CD4-positive, alpha-beta T cell treated with Interleukin-1 beta for 1 hour (primary cell): ENCODE data around the gene DEFB114.
"Not testable (repeated sequence)": the region's sequence is repeated elsewhere in the genome, so short reads cannot be mapped to it uniquely, and the experiment has no call there.

Source experiments
- DNase-seq, 2 donors: peaks; one replicate each; pipeline ENCODE4 v3.0.0-alpha.2; 2020 to 2022

The DEFB114 gene, protein sequence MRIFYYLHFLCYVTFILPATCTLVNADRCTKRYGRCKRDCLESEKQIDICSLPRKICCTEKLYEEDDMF

DNA sequence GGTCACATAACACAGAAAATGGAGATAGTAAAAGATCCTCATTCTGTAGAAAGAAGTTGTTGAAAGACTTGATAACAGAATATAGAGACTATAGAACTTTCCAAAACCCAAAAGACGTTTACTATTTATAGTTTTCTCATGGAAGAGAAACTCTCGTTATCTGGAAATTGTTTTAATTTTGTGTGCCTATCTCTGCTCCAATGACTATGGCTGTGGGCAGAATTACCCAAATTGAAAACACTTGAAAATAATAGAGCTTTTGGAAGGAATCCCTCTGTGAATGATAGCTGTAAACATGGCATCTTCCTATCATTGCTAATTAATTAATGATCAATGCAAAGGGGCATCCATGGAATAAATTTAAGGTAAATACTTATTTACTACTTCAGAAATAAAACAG is at the start of gene DEFB114:
DEFB114 (minus strand) TSS at position 101 of the 400 bp plus-strand sequence; CDS start at position 42, 59 bp downstream.
- DNase-seq: no peak

DNA sequence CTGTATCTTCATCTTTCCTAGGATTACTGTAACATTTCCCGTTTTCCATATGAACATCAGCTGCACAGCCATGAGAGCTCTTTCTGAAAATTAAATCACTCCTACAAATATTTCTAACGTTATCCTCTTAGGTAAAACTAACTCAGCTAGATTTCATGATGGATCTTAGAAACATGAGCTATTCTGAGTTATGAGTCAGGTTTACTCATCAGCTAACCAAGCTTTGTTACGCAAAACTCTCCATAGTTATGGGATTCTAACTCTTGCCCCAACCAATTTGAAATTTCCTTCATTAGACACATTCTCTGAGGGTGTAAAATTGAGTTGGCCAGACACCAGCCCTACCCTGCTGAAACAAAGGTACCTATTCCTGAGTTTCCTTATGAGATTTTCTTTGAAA is 43.9 kb upstream of the DEFB114 start:
- DNase-seq: no peak

GRCh38 chr6:50003139-50003538 is 39.2 kb upstream of the DEFB114 start:
- no peak for DNase-seq

DNA sequence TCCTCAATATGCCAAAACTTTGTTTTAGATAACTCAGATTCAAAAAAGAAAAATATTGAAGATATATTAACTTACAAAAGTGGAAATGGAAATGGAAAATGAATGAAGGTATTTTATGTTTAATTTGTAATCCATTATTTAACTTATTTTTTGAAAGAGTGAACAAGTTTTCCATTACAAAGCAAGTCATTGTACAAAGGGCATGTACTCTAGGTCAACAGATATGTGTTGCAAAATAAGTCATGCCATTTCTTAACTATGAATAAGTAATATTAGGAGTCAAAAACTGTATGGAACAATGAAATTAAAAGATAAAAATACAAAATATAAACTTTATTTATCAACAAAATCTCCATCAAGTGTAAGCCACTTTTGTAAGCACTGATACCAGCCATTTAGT is 31.3 kb upstream of the DEFB114 start:
- no peak for DNase-seq

- no peak for DNase-seq
These were observed 24.9 kb upstream of the DEFB114 start for GRCh38 chr6:49988900-49989299.

DNA sequence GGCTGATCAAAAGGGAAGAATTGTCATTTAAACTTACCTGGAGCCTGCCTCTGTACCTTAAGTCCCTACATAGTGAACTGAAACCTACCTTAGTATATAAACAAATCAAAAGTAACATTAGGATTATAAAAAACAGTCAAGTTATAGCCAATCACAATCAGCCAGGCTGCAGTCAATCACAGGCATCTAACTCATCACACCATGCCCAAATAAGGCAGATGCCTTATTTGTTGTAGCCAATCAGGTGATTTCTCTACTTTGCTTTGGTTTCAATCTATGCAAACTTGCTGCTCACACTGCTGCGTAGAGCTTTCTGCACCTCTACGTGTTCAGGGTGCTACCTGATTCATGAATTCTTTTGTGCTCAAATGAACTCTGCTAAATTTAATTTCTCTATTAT is 23.8 kb upstream of the DEFB114 start:
- DNase-seq: no peak

GRCh38 chr6:49986551-49986950 is 22.6 kb upstream of the DEFB114 start:
- no peak for DNase-seq

DNA sequence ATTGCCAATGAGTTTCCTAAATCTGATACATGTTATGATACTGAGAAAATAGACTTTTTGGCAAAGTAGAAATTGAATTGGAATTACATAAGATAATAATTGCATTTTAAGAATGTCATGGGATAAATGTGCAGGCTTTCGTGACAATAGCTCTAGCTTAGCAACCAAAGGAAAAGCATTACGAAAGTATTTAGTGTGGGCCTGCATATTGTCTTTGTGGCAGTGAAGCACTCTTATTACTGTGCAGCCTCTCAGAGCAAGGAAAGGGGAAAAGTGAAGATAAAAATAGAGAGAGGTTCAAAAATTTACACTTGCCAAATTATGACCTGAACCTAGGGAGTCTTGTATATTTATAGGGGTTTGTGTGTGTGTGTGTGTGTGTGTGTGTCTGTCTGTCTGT is 18.1 kb upstream of the DEFB114 start:
- DNase-seq: no peak

DNA sequence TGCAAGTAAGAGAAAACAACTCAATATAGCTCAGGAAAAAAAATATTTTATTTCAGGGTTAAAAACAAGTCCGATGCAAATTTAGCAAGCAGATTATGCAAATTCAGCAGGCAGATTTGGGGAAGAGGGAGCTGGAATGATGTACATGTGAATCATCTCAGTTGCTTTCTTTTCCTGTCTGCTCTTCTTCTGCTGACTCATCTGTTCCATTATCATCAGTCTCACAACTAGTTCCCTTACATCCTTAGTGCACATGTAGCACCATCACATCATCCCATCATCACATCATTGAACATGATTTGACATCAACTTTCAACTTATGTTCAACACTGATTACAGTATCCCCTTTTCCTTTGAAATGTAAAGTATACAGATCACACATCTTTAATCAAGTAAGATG is 16.9 kb upstream of the DEFB114 start:
- DNase-seq: no peak

GRCh38 chr6:49979584-49979983 is 15.6 kb upstream of the DEFB114 start:
- no peak for DNase-seq

GRCh38 chr6:49978332-49979226 is 14.6 kb upstream of the DEFB114 start:
- DNase-seq: no peak

DNA sequence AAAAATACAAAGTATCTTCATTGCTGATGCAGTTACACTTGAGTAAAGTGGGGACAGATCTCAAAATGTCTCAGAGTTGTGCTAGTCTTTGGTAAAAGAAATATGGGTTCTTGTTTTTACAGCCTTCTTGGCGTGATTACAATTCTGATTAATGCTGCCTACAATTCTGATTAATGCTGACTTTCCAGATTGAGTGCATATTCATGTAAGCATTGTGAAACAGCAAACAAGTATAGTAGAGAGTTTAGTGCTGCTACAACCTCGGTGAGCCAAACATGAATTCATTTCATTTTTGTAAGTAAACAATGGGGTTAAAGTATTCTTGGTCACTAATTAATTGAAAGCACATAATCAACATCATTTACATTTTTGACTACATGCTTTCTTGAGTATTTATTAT is 5.6 kb upstream of the DEFB114 start, which contains the start of gene DEFB113:
DEFB113 (minus strand) TSS at position 21 of the 400 bp plus-strand sequence; CDS start at position 21, 0 bp downstream.
- DNase-seq: no peak

DNA sequence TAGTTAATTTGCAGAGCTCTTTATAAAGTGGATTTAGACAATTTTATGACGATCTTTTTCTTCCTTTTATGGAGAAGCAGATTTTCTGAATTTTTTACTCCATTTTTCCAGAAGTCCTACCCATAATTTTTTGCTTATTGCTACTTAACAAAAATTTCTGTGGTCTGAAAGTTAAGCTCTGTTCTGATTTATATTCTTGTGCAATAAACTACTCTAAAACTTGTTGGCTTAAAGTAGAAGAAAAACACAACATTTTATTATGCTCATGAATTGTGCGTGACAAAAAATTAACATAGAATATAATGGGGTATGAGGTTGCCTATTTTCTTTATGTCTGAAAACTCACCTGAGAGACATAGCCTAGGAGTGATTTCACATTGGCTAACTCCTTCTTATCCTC is 2.9 kb upstream of the DEFB114 start:
- no peak for DNase-seq

DNA sequence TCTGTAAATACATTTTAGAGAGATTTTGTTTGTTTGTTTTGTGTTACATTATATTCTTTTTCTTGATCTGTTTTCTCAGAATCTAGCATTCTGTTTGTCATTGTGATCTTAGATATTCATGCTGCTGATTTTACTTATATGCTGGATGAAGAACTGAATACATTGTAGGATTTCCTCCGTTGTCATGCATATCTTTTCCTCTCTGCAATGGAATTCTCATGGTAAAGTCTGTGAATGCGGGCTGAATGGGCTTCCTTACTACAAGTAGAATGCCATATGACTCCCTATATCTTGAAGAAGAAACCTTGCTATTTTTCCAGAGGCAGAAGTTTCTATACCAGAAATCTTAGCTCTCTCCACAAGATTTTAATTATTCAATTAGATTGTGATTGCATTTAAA is 2.4 kb upstream of the DEFB114 start:
- DNase-seq: no peak

- no peak for DNase-seq
These were observed 5.8 kb downstream of the DEFB114 start for GRCh38 chr6:49958180-49958579.

- no peak for DNase-seq
These were observed 8.1 kb downstream of the DEFB114 start for GRCh38 chr6:49955847-49956246.

DNA sequence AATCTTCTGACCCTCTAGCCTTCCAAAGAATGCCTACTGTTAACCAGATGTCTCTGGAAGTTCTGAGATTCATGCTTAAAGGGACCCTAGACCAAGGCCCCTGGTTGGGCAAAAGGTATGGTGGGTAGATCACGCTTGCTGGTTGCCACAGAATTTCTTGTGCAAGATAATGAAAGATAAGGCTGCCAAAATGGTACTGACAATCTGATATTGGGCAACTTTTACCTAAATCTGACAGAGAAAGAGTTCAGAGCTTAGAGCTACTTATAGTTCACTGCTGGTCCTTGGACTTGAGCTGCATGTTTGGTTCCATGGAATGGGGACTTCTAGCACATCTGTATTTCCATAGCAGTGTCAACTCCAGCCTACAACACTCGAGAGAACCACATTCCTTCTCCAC is 12.0 kb downstream of the DEFB114 start:
- no peak for DNase-seq

DNA sequence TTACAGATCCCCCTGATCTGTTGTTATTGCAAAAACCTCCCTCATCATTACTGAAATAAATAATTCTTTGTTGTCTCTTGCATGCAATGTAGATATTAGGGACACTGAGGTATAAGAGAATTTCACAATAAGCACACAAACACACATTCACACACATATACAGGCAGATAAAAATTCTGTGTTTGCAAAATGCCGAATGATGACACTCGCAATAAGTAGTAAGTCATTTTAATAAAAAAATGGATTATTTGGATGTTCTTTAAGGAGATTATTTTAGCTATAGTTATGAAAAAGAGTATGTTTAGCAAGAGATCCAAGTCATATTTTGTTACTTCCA is 13.6 kb downstream of the DEFB114 start:
- no peak for DNase-seq

GRCh38 chr6:49949062-49949461 is 14.9 kb downstream of the DEFB114 start:
- DNase-seq: no peak

DNA sequence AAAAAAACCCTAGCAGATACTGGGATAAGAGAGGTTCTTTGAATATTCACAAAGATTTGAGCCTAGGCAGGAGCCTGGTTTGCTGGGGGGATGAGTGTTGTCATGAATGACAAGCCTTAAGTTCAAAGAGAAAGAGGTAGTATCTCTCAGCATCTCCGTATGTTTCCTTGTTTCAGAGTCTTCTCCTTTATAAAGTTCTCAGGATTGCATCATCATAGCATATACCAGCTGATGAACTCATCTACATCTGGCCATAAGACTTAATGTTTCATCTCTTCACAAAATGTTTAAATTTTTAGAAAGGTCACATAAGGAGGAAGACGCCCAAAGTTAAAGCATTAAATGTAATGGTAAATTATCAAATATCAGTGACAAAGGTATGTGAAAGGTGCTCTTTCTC is 17.1 kb downstream of the DEFB114 start:
- no peak for DNase-seq

DNA sequence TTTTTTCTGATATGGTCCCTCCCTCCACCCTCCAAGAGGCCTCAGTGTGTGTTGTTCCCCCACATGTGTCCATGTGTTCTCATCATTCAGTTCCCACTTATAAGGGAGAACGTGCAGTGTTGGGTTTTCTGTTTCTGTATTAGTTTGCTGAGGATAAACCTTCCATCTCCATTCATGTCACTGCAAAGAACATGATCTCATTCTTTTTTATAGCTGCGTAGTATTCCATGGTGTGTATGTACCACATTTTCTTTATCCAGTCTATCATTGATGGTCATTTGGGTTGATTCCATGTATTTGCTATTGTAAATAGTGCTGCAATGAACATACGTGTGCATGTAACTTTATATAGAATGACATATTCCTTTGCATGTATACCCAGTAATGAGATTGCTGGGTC is 19.9 kb downstream of the DEFB114 start:
- DNase-seq: not testable (repeated sequence)

DNA sequence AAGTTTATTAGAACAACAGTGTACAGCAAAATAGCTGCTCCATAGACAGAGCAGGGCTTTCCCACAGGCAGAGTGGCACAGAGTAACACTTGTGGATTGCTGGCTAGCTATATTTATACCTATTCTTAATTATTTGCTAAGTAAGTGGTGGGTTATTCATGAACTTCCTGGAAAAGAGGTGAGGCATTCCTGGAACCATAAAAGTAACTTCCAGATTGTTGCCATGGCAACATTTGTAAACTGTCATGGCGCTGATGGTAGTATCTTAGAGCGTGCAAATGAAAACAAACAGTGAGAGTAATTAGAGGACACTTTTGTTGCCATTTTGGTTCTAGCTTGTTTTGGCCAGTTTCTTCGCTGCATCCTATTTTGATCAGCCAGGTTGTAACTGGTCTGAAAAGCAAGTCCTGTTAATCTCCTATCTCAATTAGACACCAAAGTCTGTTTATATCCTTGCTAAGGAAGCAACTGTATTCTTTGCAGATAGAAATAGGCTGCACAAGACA is 23.9 kb downstream of the DEFB114 start:
- DNase-seq: no peak

GRCh38 chr6:49937811-49938210 is 26.2 kb downstream of the DEFB114 start:
- DNase-seq: no peak

DNA sequence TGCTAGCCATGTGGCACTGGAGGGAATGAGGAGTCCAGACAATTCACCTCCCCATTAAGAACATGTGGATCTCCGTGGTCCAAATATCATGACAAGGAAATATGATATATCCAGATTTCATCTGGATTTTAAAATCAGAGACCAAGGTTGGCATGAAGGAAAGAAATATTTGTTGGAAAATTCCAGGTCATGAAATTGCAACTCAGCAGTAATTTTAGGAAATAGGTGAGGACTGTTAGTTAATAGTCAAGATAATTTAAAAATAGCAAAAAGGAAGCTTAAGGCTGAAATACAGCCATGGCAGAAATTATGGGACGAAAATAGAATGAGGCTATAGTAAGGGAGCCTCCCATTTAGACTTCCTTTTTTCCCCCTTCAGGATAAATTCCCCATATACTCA is 26.9 kb downstream of the DEFB114 start:
- no peak for DNase-seq

DNA sequence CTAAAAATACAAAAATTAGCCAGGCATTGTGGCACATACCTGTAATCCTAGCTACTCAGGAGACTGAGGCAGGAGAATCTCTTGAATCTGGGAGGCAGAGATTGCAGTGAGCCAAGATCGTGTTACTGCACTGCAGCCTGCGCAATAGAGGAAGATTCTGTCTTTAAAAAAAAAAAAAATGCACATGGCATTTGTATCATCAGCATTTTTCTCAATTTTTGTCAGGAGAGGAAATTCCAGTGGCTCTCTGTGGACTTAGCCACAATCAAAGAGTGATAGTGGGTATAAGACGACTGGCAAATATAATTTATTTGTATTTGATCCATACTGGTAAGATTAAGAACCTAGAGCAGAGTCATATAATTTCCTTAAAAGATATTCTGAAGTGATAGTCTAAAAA is 28.6 kb downstream of the DEFB114 start:
- DNase-seq: no peak
